ENCODE measurements around the gene BIRC2. TPM values are rescaled to one million over a fixed set of nuclear protein-coding genes. Genes with fewer than 3 reads are reported as not detected.

The BIRC2 gene
- total RNA-seq, 1 donor from 2014 or later: 78.1 TPM

DNA sequence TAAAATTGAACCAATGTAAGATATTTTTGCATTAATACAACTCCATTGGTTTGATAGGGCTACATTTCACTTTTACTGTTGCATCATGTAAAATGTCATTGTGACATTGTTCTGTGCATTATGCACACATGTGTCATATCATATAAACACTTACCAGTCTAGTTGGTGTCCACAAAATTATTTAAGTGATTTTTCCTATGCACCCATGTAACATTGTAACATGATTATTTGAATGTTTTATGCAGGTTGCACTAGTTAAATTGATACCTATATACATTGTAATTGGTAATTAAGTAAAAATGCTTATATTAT is 39.3 kb upstream of the BIRC2 start:
- no peak overlapping the region for H2AFZ ChIP-seq (replicated peaks)
- H3K27ac Mint-ChIP-seq: no peak overlapping the region
- H3K9me3 Mint-ChIP-seq: peaks cover 5% of the 10 kb centered on the region

DNA sequence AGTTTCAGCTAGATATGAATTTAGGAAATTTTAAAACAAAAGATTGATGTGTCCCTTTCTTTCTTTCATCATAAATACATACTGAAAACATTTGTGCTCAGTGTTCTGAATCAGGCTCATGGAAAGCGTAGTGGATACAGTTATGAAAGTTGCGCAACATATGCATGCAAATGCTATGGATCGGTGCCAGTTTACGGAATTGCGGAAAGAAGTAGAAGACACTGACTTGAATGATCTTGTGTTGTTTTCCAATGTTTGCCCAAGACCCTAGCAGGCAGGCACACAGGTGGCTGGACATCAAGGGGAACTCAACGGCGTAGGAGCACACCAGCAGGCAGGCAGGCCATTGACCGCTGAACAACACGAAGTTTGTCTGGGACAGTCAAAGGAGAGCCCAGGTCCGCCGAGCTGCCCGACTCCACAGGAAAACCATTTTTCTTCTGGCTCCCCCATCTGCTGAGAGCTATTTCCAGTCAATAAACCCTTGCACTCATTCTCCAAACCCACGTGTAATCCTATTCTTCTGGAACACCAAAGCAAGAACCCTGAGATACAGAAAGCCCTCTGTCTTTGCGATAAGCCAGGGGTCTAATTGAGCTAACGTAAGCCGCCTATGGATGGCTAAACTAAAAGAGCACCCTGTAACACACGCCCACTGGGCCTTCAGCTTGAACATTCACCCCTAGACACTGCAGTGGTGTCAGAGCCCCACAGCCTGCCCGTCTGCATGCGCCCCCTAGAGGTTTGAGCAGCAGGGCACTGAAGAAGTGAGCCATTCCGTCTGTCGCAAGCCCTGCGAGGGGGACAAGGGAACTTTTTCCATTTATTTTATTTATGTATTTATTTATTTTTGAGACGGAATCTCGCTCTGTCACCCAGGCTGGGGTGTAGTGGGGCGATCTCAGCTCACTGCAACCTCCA is 37.1 kb upstream of the BIRC2 start:
- Histone ChIP-seq H4K20me1 (ENCODE audit: low read depth) (no peaks in the 10 kb centered on the region), H3F3A (ENCODE audit: low read depth) (no peaks in the 10 kb centered on the region), H3K9me3 (ENCODE audit: low read depth) (no peaks in the 10 kb centered on the region), H3K4me2 (no peak overlapping the region), H3K79me2 (ENCODE audit: low read depth) (no peaks in the 10 kb centered on the region), H3K9ac (no peak overlapping the region), H3K4me3 (no peak overlapping the region), H3K27me3 (no peaks in the 10 kb centered on the region), H3K27ac (no peak overlapping the region), H3K4me1 (no peaks in the 10 kb centered on the region), H2AFZ (replicated peaks) (peak overlapping the region; percentile 20), H3K36me3 (no peaks in the 10 kb centered on the region)
- H3K27me3 Mint-ChIP-seq (ENCODE audit: insufficient read depth, low read depth): no peaks in the 10 kb centered on the region
- H3K4me3 Mint-ChIP-seq: no peak overlapping the region
- H3K27ac Mint-ChIP-seq: no peak overlapping the region
- DNase-seq (ENCODE audit: low spot score): peak; percentile 35
- H3K9me3 Mint-ChIP-seq: peaks cover 5% of the 10 kb centered on the region
- H3K4me1 Mint-ChIP-seq: peaks cover 2% of the 10 kb centered on the region
- TF ChIP-seq EZH2 (IDR thresholded peaks at IDR 0.05): no peak
- TF ChIP-seq, protein P1, sequence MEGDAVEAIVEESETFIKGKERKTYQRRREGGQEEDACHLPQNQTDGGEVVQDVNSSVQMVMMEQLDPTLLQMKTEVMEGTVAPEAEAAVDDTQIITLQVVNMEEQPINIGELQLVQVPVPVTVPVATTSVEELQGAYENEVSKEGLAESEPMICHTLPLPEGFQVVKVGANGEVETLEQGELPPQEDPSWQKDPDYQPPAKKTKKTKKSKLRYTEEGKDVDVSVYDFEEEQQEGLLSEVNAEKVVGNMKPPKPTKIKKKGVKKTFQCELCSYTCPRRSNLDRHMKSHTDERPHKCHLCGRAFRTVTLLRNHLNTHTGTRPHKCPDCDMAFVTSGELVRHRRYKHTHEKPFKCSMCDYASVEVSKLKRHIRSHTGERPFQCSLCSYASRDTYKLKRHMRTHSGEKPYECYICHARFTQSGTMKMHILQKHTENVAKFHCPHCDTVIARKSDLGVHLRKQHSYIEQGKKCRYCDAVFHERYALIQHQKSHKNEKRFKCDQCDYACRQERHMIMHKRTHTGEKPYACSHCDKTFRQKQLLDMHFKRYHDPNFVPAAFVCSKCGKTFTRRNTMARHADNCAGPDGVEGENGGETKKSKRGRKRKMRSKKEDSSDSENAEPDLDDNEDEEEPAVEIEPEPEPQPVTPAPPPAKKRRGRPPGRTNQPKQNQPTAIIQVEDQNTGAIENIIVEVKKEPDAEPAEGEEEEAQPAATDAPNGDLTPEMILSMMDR (IDR thresholded peaks at IDR 0.05): peak; percentile 54
- no peak for TF ChIP-seq EZH2phosphoT487 (IDR thresholded peaks at IDR 0.05)
- H3K36me3 Mint-ChIP-seq: peaks cover 2% of the 10 kb centered on the region

More for the DNA sequence above, 39.3 kb upstream of the BIRC2 start:
- Histone ChIP-seq H3K9me3 (ENCODE audit: low read depth) (no peaks in the 10 kb centered on the region), H3K4me2 (no peak overlapping the region), H3K27ac (no peak overlapping the region), H3K27me3 (no peaks in the 10 kb centered on the region), H3K79me2 (ENCODE audit: low read depth) (no peaks in the 10 kb centered on the region), H3K36me3 (no peaks in the 10 kb centered on the region), H4K20me1 (ENCODE audit: low read depth) (no peaks in the 10 kb centered on the region), H3K4me3 (no peak overlapping the region), H3K4me1 (no peaks in the 10 kb centered on the region), H3K9ac (no peak overlapping the region), H3F3A (ENCODE audit: low read depth) (no peaks in the 10 kb centered on the region)
- Mint-ChIP-seq H3K27me3 (ENCODE audit: insufficient read depth, low read depth) (no peaks in the 10 kb centered on the region), H3K4me1 (peaks cover 2% of the 10 kb centered on the region), H3K36me3 (peaks cover 2% of the 10 kb centered on the region), H3K4me3 (no peak overlapping the region)
- TF ChIP-seq, protein P1 (IDR thresholded peaks at IDR 0.05): no peak
- no peak for TF ChIP-seq EZH2 (IDR thresholded peaks at IDR 0.05)
- TF ChIP-seq EZH2phosphoT487 (IDR thresholded peaks at IDR 0.05): no peak
- DNase-seq (ENCODE audit: low spot score): no peak

DNA sequence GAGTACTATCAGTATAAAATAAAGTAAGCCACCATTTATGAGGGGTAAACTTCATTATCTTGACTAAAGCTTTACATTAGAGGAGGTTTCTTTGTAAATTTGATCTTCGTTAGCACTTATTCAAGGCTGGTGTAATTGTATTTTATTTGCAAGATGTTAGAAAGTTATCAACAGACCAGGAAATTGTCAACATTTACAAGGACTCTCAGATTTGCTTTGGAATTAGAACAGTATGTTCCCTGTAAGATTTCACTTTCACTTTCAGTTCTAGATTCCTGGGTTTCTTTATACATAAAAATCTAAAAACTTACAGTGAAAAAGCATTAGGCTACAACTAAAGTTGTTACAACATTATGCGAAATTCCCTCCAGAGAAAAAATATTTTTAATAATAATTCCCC is 34.3 kb upstream of the BIRC2 start:
- Histone ChIP-seq H3K4me3 (no peak overlapping the region), H3K27me3 (peaks cover under 1% of the 10 kb centered on the region), H3K79me2 (ENCODE audit: low read depth) (no peaks in the 10 kb centered on the region), H4K20me1 (ENCODE audit: low read depth) (no peaks in the 10 kb centered on the region), H3K9ac (no peak overlapping the region), H3K9me3 (ENCODE audit: low read depth) (no peaks in the 10 kb centered on the region), H3K36me3 (no peaks in the 10 kb centered on the region), H3K4me1 (no peaks in the 10 kb centered on the region), H2AFZ (replicated peaks) (no peak overlapping the region), H3K27ac (no peak overlapping the region), H3K4me2 (no peak overlapping the region), H3F3A (ENCODE audit: low read depth) (no peaks in the 10 kb centered on the region)
- Mint-ChIP-seq H3K27me3 (ENCODE audit: insufficient read depth, low read depth) (peaks cover 11% of the 10 kb centered on the region), H3K4me1 (peaks cover 4% of the 10 kb centered on the region), H3K36me3 (peaks cover 2% of the 10 kb centered on the region), H3K4me3 (no peak overlapping the region), H3K27ac (no peak overlapping the region), H3K9me3 (peaks cover 5% of the 10 kb centered on the region)
- TF ChIP-seq, protein P1 (IDR thresholded peaks at IDR 0.05): no peak
- no peak for TF ChIP-seq EZH2phosphoT487 (IDR thresholded peaks at IDR 0.05)
- no peak for TF ChIP-seq EZH2 (IDR thresholded peaks at IDR 0.05)
- no peak for DNase-seq (ENCODE audit: low spot score)
